Cardiac muscle cell (in vitro differentiated cells and primary cell): ENCODE measurements around the gene FBXO28. TPM values are rescaled to one million over a fixed set of nuclear protein-coding genes. Genes with fewer than 3 reads are reported as not detected.

Source experiments
- DNase-seq, 2 donors: peaks; one replicate each; pipeline versions ENCODE4 v3.0.0 to v3.0.0-alpha.2; 2010 to 2017; ENCODE audit warnings: low read depth in 1 of 2, low spot score in 1 of 2
- H3K27ac ChIP-seq: fragments of 200-600 bp; sonication (generic); 2 replicates; pipeline ENCODE4 v1.5.1; 2016
- H3K27me3 ChIP-seq: fragments of 200-600 bp; sonication (generic); 2 replicates; pipeline ENCODE4 v1.6.0; 2016; ENCODE audit warnings: control low read depth
- H3K36me3 ChIP-seq: fragments of 200-600 bp; sonication (generic); 2 replicates; pipeline ENCODE4 v1.5.1; 2016; ENCODE audit warnings: control low read depth
- H3K4me1 ChIP-seq: fragments of 200-600 bp; sonication (generic); 2 replicates; pipeline ENCODE4 v1.8.1; 2017; ENCODE audit warnings: low read depth, mild to moderate bottlenecking, mixed run types
- H3K4me3 ChIP-seq: fragments of 200-600 bp; sonication (generic); 2 replicates; pipeline ENCODE4 v1.5.1; 2016; ENCODE audit warnings: mild to moderate bottlenecking
- H3K9me3 ChIP-seq: fragments of 200-600 bp; sonication (generic); 2 replicates; pipeline ENCODE4 v1.5.1; 2017; ENCODE audit warnings: low read depth, mild to moderate bottlenecking, control low read depth
- CTCF ChIP-seq: IDR thresholded peaks from 2 replicates; pipeline ENCODE4 v1.5.1; 2012; ENCODE audit warnings: low read depth, mild to moderate bottlenecking, low read length
- polyA plus RNA-seq: library from polyadenylated mRNA; unstranded; fragments of >200 nt; fragmentation: Nextera tagmentation; extraction: Ambion mirVana; gene quantifications from 2 replicates; pipeline ENCODE4 v1.2.1, GENCODE V29; 2016
- total RNA-seq: library from RNA; depleted of rRNA; stranded (reverse); fragments of >200 nt; gene quantifications from 2 replicates; pipeline ENCODE4 v1.2.3, GENCODE V29; 2016

Gene FBXO28
- total and polyA plus RNA-seq, 2 experiments from 2014 or later, result 9.1 to 17.8 TPM

GRCh38 chr1:224173523-224173922 is 59.6 kb downstream of the FBXO28 start:
- H3K4me3 ChIP-seq, result no peak overlapping the region
- H3K9me3 ChIP-seq, result no peaks in the 10 kb centered on the region
- no peak for TF ChIP-seq CTCF
- no peaks in the 10 kb centered on the region for H3K4me1 ChIP-seq
- no peaks in the 10 kb centered on the region for H3K36me3 ChIP-seq
- no peak for DNase-seq
- no peaks in the 10 kb centered on the region for H3K27me3 ChIP-seq
- H3K27ac ChIP-seq, result no peak overlapping the region

DNA sequence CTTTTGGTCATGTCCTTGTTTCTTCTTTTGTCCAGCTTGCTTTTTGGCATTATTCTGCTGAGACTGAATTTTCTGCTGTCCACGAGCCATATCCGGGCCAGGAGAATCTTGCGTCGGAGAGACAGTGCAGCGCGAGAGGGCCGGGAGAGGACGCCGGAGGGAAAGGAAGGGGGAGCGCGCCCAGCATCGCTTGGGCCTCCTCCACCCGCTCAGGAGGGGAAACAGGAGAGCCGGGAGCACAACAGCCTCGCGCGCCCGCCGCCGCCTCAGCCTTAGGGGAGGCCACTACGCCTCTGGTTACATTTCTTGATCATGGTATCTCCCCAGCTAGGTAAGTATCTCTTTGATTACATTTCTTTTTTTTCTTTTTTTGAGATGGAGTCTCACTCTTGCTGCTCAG is 61.7 kb downstream of the FBXO28 start:
- no peaks in the 10 kb centered on the region for H3K27me3 ChIP-seq
- DNase-seq, result peak; percentile 17 to 38
- no peaks in the 10 kb centered on the region for H3K4me1 ChIP-seq
- H3K4me3 ChIP-seq, result no peak overlapping the region
- TF ChIP-seq CTCF, result no peak
- no peaks in the 10 kb centered on the region for H3K36me3 ChIP-seq
- no peaks in the 10 kb centered on the region for H3K9me3 ChIP-seq
- H3K27ac ChIP-seq, result no peak overlapping the region

DNA sequence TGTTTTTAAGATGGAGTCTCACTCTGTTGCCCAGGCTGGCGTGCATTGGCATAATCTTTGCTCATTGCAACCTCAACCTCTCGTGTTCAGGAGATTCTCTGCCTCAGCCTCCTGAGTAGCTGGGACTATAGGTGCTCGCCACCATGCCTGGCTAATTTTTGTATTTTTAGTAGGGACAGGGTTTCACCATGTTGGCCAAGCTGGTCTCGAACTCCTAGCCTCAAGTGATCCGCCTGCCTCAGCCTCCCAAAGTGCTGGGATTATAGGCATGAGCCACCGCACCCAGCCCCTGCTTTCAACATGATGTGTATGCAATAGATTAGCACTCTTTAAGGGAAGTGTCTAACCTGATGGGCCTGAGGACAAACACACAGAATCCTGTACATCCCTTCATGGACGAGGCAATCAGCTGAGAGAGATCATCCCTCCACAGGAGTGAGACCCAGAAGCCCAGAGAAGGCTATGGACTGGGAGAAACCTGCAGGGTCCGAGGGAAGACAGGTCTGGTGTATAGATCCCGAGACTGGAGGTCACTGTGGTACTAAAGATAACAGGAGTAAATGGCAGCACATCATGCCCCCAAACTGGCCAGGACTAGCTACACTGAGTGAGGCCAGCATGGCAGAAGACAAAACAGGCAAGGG is 63.6 kb downstream of the FBXO28 start:
- Histone ChIP-seq H3K27ac (no peak overlapping the region), H3K4me1 (no peaks in the 10 kb centered on the region), H3K27me3 (no peaks in the 10 kb centered on the region), H3K4me3 (no peak overlapping the region), H3K36me3 (no peaks in the 10 kb centered on the region), H3K9me3 (no peaks in the 10 kb centered on the region)
- no peak for DNase-seq
- no peak for TF ChIP-seq CTCF

DNA sequence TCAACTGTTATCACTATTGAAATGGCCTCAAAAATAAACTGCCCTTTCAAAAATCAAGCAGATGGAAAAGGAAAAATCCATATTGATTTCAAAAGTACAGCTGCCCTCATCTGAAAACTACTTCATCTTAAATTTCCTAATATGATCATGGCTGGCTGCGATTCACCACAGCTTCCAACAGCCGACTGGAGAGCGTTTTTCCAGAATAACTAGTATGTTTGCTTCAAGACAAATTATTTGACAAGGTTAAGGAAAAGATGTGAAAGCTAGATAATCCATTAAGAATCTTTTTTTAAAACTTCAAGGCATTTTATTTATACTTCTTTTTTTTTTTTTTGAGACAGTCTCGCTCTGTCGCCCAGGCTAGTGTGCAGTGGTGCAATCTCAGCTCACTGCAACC is 65.0 kb downstream of the FBXO28 start:
- Histone ChIP-seq H3K4me1 (no peaks in the 10 kb centered on the region), H3K9me3 (no peaks in the 10 kb centered on the region), H3K36me3 (no peaks in the 10 kb centered on the region), H3K4me3 (no peak overlapping the region), H3K27me3 (no peaks in the 10 kb centered on the region), H3K27ac (no peak overlapping the region)
- no peak for DNase-seq
- TF ChIP-seq CTCF, result no peak

- no peak overlapping the region for H3K4me3 ChIP-seq
- no peak for DNase-seq
- no peaks in the 10 kb centered on the region for H3K27me3 ChIP-seq
- no peaks in the 10 kb centered on the region for H3K4me1 ChIP-seq
- TF ChIP-seq CTCF, result no peak
- H3K27ac ChIP-seq, result no peak overlapping the region
- H3K36me3 ChIP-seq, result no peaks in the 10 kb centered on the region
- no peaks in the 10 kb centered on the region for H3K9me3 ChIP-seq
These were observed 67.0 kb downstream of the FBXO28 start for GRCh38 chr1:224180783-224181452.
